Duodenal mucosa (tissue), 2 donors: ENCODE measurements around the gene TMEM237.

Experiments used
- H3K27ac ChIP-seq: one replicate; pipeline ENCODE4 v1.7.0; 2013; ENCODE audit warnings: low read depth, low read length
- H3K27me3 ChIP-seq, 2 donors: one replicate each; pipeline ENCODE4 v1.7.0; 2013; ENCODE audit warnings: low read length in 2 of 2, control low read depth in 1 of 2; ENCODE audit not compliant: insufficient read depth in 2 of 2, control insufficient read depth in 1 of 2
- H3K36me3 ChIP-seq, 2 donors: one replicate each; pipeline ENCODE4 v1.7.0; 2013; ENCODE audit warnings: low read length in 2 of 2, control low read depth in 1 of 2; ENCODE audit not compliant: insufficient read depth in 2 of 2, control insufficient read depth in 1 of 2
- H3K4me1 ChIP-seq, 2 donors: one replicate each; pipeline ENCODE4 v1.7.0; 2013; ENCODE audit warnings: low read length in 2 of 2, control low read depth in 1 of 2; ENCODE audit not compliant: insufficient read depth in 2 of 2, control insufficient read depth in 1 of 2
- H3K4me3 ChIP-seq, 2 donors: one replicate each; pipeline ENCODE4 v1.7.0; 2013; ENCODE audit warnings: low read length in 2 of 2, low read depth in 1 of 2
- H3K9ac ChIP-seq, 2 donors: one replicate each; pipeline ENCODE4 v1.7.0; 2013; ENCODE audit warnings: low read length in 2 of 2, low read depth in 1 of 2
- H3K9me3 ChIP-seq, 2 donors: one replicate each; pipeline ENCODE4 v1.7.0; 2013; ENCODE audit warnings: low read length in 2 of 2, control low read depth in 1 of 2; ENCODE audit not compliant: control insufficient read depth in 1 of 2

The TMEM237 gene

DNA sequence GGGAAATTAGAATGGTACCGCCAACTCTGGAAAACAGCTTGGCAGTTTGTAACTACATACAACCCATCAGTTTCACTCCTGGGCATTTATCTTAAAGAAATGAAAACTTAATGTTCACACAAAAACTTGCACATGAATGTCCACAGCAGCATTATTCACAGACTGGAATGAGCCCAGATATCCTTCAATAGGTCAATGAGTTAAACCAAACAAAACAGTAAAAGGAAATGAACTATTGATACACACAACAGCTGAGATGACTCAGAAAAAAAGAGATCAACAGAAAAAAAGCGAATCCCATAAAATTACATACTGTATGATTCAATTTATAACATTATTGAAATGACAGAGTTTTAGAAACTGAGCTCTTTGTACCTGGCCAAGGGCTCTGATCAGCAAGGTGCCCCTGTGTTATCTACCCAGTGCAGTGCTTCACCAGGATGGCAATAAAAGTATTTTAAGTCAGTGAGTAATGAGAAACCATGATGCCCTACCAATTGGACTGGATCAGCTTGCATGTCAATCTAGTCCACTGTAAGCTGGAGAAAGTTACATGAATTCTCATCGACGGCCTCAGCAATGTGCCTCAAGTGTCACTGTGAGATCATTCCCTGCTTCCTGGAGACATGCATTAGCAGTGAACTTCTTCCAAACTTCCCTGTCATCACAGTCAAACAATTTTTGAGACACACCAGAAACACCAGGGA lies 21.9 kb downstream of the TMEM237 start:
- H3K36me3 ChIP-seq, result peaks cover 0 to 3% of the 10 kb centered on the region in 2 donors

DNA sequence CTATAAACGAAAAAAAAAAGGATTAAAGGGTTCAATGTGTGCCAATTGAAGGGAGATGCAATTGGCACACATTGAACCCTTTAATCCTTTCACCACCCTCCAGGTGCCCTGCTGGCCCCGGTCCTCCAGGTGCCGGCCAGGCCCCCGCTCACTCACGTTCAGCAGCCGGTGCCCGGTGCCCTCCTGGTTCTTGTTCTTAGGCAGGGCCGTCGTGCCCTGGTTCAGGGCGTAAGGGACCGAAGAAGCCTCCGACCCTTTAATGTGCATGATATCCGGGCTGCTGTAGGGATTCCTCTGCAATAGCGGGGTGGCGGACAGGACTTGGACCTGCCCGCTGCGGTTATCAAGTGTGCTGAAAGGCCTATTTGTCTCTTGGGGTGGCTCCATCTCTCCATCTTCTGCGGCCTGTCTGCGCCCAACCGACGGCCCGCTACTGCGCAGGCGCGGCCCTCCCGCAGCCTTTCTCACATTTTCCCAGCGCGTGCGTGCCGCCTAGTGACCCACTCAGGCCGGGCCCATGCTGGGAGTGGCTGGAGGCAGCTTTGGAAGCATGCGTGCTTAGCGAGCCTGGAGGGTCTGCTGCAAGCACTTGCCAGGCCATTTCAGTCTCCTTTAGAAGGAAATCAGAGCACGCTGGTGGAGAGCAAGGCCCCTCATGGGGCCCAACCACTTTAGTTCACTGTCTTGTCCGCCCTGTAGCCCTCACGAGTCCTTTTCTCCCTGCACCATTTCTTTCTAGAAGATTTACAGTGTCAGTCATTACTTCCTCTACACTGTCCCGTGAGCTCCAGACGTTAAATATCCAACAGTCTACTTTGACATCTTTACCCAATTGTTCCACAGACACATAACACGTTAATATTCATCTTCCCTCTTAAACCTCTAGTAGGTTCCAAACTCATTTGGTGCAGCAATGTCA lies 24.3 kb downstream of the TMEM237 start:
- Histone ChIP-seq H3K4me1 (no peaks in the 10 kb centered on the region), H3K4me3 (peak overlapping the region in 1 of 2 donors; percentile 35), H3K27me3 (no peaks in the 10 kb centered on the region), H3K36me3 (no peaks in the 10 kb centered on the region), H3K9me3 (no peaks in the 10 kb centered on the region), H3K27ac (no peak overlapping the region), H3K9ac (no peak overlapping the region)

More for the DNA sequence above, 21.9 kb downstream of the TMEM237 start:
- H3K4me3 ChIP-seq, result no peak overlapping the region
- H3K9ac ChIP-seq, result no peak overlapping the region
- H3K9me3 ChIP-seq, result no peaks in the 10 kb centered on the region
- no peaks in the 10 kb centered on the region for H3K27me3 ChIP-seq
- no peaks in the 10 kb centered on the region for H3K4me1 ChIP-seq
- H3K27ac ChIP-seq, result no peak overlapping the region

DNA sequence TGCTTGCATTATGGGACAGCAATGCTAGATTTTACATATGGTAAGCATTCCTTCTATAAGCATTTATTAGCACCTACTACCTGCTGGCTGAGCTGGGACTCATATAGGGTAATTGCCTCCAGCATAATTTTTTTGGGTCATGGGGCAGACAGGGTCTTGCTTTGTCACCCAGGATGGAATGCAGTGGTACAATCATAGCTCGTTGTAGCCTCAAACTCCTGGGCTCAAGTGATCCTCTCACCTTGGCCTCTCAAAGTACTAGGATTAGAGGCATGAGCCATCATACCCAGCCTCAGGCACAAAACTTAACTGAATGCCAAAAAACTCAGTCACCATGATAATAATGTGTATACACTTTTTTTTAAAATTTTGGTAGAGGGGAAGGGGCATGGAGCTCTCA lies 35.3 kb downstream of the TMEM237 start:
- no peaks in the 10 kb centered on the region for H3K4me1 ChIP-seq
- no peak overlapping the region for H3K9ac ChIP-seq
- no peaks in the 10 kb centered on the region for H3K36me3 ChIP-seq
- H3K4me3 ChIP-seq, result no peak overlapping the region
- H3K27ac ChIP-seq, result no peak overlapping the region
- no peaks in the 10 kb centered on the region for H3K9me3 ChIP-seq
- H3K27me3 ChIP-seq, result peaks cover 0 to 4% of the 10 kb centered on the region in 2 donors

DNA sequence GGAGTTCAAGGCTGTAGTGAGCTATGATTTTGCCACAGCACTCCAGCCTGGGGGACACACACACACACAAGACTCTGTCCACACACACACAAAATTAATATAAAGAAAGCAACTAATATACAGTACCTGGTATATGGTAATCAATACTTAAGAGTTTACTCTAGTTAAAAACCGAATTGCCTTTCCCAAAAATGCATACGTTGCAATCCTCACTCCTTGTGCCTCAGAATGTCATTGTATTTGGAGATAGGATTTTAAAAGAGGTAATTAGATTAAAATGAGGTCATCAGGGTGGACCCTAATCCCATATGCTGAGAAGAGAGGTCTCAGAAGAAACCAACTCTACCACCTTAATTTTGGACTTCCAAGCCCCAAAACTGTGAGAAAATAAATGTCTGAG lies 35.7 kb downstream of the TMEM237 start:
- Histone ChIP-seq H3K36me3 (no peaks in the 10 kb centered on the region), H3K9me3 (no peaks in the 10 kb centered on the region), H3K4me1 (no peaks in the 10 kb centered on the region), H3K4me3 (no peak overlapping the region), H3K27me3 (peaks cover 0 to 4% of the 10 kb centered on the region in 2 donors), H3K27ac (no peak overlapping the region), H3K9ac (no peak overlapping the region)

DNA sequence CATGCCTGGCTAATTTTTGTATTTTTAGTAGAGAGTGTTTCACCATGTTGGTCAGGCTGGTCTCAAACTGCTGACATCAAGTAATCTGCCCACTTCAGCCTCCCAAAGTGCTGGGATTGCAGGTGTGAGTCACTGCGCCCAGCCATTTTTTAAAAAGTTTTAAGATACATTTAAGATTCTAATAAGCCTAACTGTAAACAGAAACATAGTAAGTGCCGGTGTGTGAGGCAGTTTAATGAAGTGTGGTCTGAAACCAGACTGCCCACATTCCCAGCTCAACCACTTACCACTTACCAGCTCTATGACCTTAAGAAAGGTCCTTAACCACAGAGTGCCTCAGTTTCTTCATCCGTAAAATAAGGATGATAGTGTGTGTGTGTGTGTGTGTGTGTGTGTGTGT lies 42.4 kb downstream of the TMEM237 start:
- Histone ChIP-seq H3K27ac (no peak overlapping the region), H3K4me3 (no peak overlapping the region), H3K9me3 (no peaks in the 10 kb centered on the region)

DNA sequence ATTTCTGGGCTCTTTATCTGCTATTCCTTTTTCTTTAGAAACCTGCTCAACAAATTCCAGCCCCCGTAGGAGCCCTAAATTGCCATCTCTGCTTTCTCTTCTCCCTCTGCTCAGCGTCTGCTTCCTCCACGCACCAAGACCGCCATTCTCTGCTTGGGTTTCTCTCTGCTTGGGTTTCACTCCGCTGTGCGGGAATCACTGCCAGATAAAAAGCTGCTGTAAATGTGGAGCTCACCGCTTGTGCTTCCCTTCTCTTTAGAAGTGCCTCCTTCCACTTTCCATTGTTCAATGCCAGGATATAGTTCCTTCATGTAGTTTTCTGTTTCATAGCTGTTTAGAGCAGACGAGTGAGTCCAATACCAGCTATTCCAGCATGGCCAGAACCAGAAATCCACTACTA lies 45.9 kb downstream of the TMEM237 start:
- H3K4me1 ChIP-seq, result no peaks in the 10 kb centered on the region
- H3K27ac ChIP-seq, result no peak overlapping the region
- H3K36me3 ChIP-seq, result no peaks in the 10 kb centered on the region
- no peak overlapping the region for H3K4me3 ChIP-seq
- no peaks in the 10 kb centered on the region for H3K9me3 ChIP-seq
- H3K9ac ChIP-seq, result no peak overlapping the region
- no peaks in the 10 kb centered on the region for H3K27me3 ChIP-seq

More for the DNA sequence above, 42.4 kb downstream of the TMEM237 start:
- Histone ChIP-seq H3K36me3 (no peaks in the 10 kb centered on the region), H3K9ac (no peak overlapping the region), H3K27me3 (peaks cover 0 to 4% of the 10 kb centered on the region in 2 donors), H3K4me1 (no peaks in the 10 kb centered on the region)

DNA sequence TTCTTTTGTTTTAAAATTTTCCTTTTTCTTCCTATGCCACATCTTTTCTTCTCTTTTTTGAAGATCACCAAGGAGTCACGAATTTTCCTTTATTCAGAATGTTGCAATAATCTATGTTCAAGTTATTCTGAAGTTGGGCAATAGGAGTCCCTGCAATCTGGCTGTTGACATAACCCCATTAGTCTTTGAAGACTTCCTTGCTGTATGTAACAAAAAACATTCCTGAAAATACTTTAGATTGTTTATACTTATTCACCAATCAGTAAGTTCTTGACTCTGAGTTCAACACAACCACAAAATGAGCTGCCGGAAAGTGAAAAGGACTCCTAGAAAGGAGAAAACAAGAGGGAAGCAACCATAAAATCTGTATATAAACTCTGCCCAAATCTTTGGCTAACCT lies 62.8 kb downstream of the TMEM237 start:
- no peaks in the 10 kb centered on the region for H3K9me3 ChIP-seq
- H3K4me1 ChIP-seq, result no peaks in the 10 kb centered on the region
- H3K9ac ChIP-seq, result no peak overlapping the region
- no peaks in the 10 kb centered on the region for H3K36me3 ChIP-seq
- H3K27me3 ChIP-seq, result no peaks in the 10 kb centered on the region
- H3K4me3 ChIP-seq, result no peak overlapping the region
- H3K27ac ChIP-seq, result no peak overlapping the region

DNA sequence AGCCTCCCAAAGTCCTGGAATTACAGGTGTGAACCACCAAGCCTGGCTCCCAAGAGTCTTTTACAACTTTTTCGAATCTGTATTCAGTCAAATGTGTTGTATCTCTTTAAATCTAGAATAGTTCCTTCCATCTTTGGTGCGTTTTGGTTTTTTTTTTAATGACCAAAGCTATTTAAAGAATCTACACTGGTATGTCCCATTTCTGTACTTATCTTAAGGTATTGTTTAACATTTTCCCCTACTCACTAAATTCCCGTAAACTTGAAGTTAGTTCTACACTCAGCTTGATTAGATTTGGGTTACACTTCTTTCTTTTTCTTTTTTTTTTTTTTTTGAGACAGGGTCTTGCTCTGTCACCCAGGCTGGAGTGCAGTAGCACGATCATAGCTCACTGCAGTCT lies 63.8 kb downstream of the TMEM237 start:
- no peak overlapping the region for H3K4me3 ChIP-seq
- no peak overlapping the region for H3K27ac ChIP-seq

DNA sequence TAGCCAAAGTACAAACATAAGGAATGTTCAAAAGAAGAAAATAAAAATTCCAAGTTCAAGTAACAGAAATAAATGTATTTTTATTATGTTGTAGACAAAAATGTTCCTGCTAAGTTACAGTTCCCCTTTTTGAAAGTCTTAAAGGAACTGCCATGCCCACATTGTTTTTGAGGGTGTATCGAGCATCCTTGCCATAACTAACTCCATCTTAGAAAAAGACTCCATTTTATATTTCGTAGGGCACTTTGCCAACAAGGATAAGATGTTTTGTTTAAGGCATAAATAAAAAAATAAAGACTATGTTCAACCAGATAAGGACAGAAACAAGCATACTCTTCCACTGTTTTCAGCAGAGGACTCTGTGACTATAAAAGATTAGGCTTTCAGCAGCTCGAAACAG lies 67.3 kb downstream of the TMEM237 start:
- H3K36me3 ChIP-seq, result no peaks in the 10 kb centered on the region
- no peaks in the 10 kb centered on the region for H3K27me3 ChIP-seq
- no peak overlapping the region for H3K4me3 ChIP-seq
- H3K9ac ChIP-seq, result no peak overlapping the region
- no peak overlapping the region for H3K27ac ChIP-seq
- H3K4me1 ChIP-seq, result no peaks in the 10 kb centered on the region
- no peaks in the 10 kb centered on the region for H3K9me3 ChIP-seq

More for the DNA sequence above, 63.8 kb downstream of the TMEM237 start:
- no peaks in the 10 kb centered on the region for H3K4me1 ChIP-seq
- H3K9ac ChIP-seq, result no peak overlapping the region
- H3K27me3 ChIP-seq, result no peaks in the 10 kb centered on the region
- H3K36me3 ChIP-seq, result no peaks in the 10 kb centered on the region
- no peaks in the 10 kb centered on the region for H3K9me3 ChIP-seq

DNA sequence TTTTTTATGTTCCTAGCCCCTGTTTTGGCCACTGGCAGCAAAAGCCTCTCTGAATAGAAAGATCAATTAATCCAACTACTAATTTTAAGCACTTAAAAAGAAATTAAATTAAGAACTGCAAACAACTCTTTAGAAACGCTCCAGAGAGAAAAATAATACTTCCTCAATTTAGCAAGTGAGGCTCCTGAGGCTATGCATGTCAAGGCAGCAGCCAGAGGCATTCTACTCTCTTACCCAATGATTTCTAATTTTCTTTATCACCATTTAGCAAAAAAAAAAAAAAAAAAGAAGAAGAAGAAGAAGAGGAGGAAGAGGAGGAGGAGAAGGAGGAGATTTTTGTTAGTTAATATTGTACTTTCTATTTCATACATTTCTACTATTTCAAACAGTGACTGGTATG lies 68.5 kb downstream of the TMEM237 start:
- H3K9me3 ChIP-seq, result no peaks in the 10 kb centered on the region
- no peak overlapping the region for H3K9ac ChIP-seq
- H3K4me3 ChIP-seq, result no peak overlapping the region
- no peak overlapping the region for H3K27ac ChIP-seq
- no peaks in the 10 kb centered on the region for H3K4me1 ChIP-seq
- no peaks in the 10 kb centered on the region for H3K27me3 ChIP-seq
- H3K36me3 ChIP-seq, result no peaks in the 10 kb centered on the region
